GM12874 (cell line): ENCODE measurements around the gene TNFAIP1.

Source experiments
- CTCF ChIP-seq: IDR thresholded peaks from 2 replicates; pipeline ENCODE4 v1.5.1; 2011; ENCODE audit warnings: low read depth, mild to moderate bottlenecking, control low read depth, low read length, moderate library complexity; ENCODE audit not compliant: insufficient read depth

TNFAIP1 gene

GRCh38 chr17:28366605-28367004, 31.0 kb downstream of the TNFAIP1 start:
- no peak for TF ChIP-seq CTCF

- TF ChIP-seq CTCF = no peak
Observed at GRCh38 chr17:28367641-28368305, 32.2 kb downstream of the TNFAIP1 start.

GRCh38 chr17:28368306-28368831, 32.8 kb downstream of the TNFAIP1 start:
- no peak for TF ChIP-seq CTCF

- no peak for TF ChIP-seq CTCF
Observed at GRCh38 chr17:28368915-28369683, 33.5 kb downstream of the TNFAIP1 start.

GRCh38 chr17:28369684-28370034, 34.1 kb downstream of the TNFAIP1 start:
- TF ChIP-seq CTCF = no peak

- TF ChIP-seq CTCF = no peak
Observed at GRCh38 chr17:28370035-28370743, 34.6 kb downstream of the TNFAIP1 start, which contains the start of gene VTN. Gene VTN (minus strand): TSS chr17:28370307. CDS start chr17:28370203, 104 bp downstream.

- no peak for TF ChIP-seq CTCF
Observed at GRCh38 chr17:28370744-28371103, 35.2 kb downstream of the TNFAIP1 start.
